ENCODE data around the gene PRAC1.

Gene PRAC1

GRCh38 chr17:48722915-48723422 lies 651 bp upstream of the PRAC1 start, which contains the start of gene PRAC2:
Gene PRAC2, plus strand, starts transcription at chr17:48723185. Its CDS starts 1,226 bp downstream, at chr17:48724411.
- no peak within 1 kb of the TSS for H3K9ac ChIP-seq (ENCODE audit: low read depth, low read length)
- TF ChIP-seq EZH2 (IDR thresholded peaks at IDR 0.05; ENCODE audit: borderline replicate concordance, low read depth, low read length, severe bottlenecking) (no peak), CTCF (IDR thresholded peaks at IDR 0.05; ENCODE audit: borderline replicate concordance, extremely low read depth, low read length, poor library complexity, severe bottlenecking) (no peak)
- no peaks in the 10 kb centered on the region for H3K4me1 ChIP-seq (ENCODE audit: insufficient read depth, low read length)
- H4K20me1 ChIP-seq (ENCODE audit: insufficient read depth, low read length): no peaks in the 10 kb centered on the region
- no peak within 1 kb of the TSS for H2AFZ ChIP-seq (ENCODE audit: low read depth, low read length)
- no peak within 1 kb of the TSS for H3K4me2 ChIP-seq (ENCODE audit: insufficient read depth, low read length)
- no peak for DNase-seq
- no peaks in the 10 kb centered on the region for H3K36me3 ChIP-seq (ENCODE audit: insufficient read depth, low read length)
- H3K4me3 ChIP-seq (ENCODE audit: low read depth in 1 of 2, low read length in 2 of 2): no peak within 1 kb of the TSS
- no peak for ATAC-seq (ENCODE audit: insufficient read depth, low read depth)
- no peaks in the 10 kb centered on the region for H3K79me2 ChIP-seq (ENCODE audit: insufficient read depth, low read length)
- H3K27ac ChIP-seq (ENCODE audit: low read length): no peak within 1 kb of the TSS
- H3K9me3 ChIP-seq (ENCODE audit: insufficient read depth, low read length, severe bottlenecking): no peaks in the 10 kb centered on the region
- H3K27me3 ChIP-seq (ENCODE audit: insufficient read depth, low read length, poor library complexity): peaks cover 22% of the 10 kb centered on the region

GRCh38 chr17:48721009-48721402 lies 1.3 kb downstream of the PRAC1 start:
- Histone ChIP-seq H3K27me3 (ENCODE audit: insufficient read depth, low read length, poor library complexity) (peaks cover 12% of the 10 kb centered on the region), H3K4me3 (ENCODE audit: low read depth in 1 of 2, low read length in 2 of 2) (no peak overlapping the region), H3K4me1 (ENCODE audit: insufficient read depth, low read length) (no peaks in the 10 kb centered on the region), H3K9me3 (ENCODE audit: insufficient read depth, low read length, severe bottlenecking) (no peaks in the 10 kb centered on the region), H2AFZ (ENCODE audit: low read depth, low read length) (no peak overlapping the region), H4K20me1 (ENCODE audit: insufficient read depth, low read length) (no peaks in the 10 kb centered on the region), H3K36me3 (ENCODE audit: insufficient read depth, low read length) (no peaks in the 10 kb centered on the region), H3K9ac (ENCODE audit: low read depth, low read length) (no peak overlapping the region), H3K27ac (ENCODE audit: low read length) (no peak overlapping the region), H3K4me2 (ENCODE audit: insufficient read depth, low read length) (no peak overlapping the region), H3K79me2 (ENCODE audit: insufficient read depth, low read length) (no peaks in the 10 kb centered on the region)
- ATAC-seq (ENCODE audit: insufficient read depth, low read depth): no peak
- TF ChIP-seq EZH2 (IDR thresholded peaks at IDR 0.05; ENCODE audit: borderline replicate concordance, low read depth, low read length, severe bottlenecking) (no peak), CTCF (IDR thresholded peaks at IDR 0.05; ENCODE audit: borderline replicate concordance, extremely low read depth, low read length, poor library complexity, severe bottlenecking) (no peak)
- DNase-seq: no peak

GRCh38 chr17:48720266-48721008 lies 1.9 kb downstream of the PRAC1 start:
- no peak overlapping the region for H3K27ac ChIP-seq (ENCODE audit: low read length)
- DNase-seq (no peak), ATAC-seq (ENCODE audit: insufficient read depth, low read depth) (no peak)
- no peaks in the 10 kb centered on the region for H3K36me3 ChIP-seq (ENCODE audit: insufficient read depth, low read length)
- H2AFZ ChIP-seq (ENCODE audit: low read depth, low read length): no peak overlapping the region
- H3K27me3 ChIP-seq (ENCODE audit: insufficient read depth, low read length, poor library complexity): peaks cover 9% of the 10 kb centered on the region
- H3K4me1 ChIP-seq (ENCODE audit: insufficient read depth, low read length): no peaks in the 10 kb centered on the region
- no peaks in the 10 kb centered on the region for H4K20me1 ChIP-seq (ENCODE audit: insufficient read depth, low read length)
- H3K4me2 ChIP-seq (ENCODE audit: insufficient read depth, low read length): no peak overlapping the region
- TF ChIP-seq CTCF (IDR thresholded peaks at IDR 0.05; ENCODE audit: borderline replicate concordance, extremely low read depth, low read length, poor library complexity, severe bottlenecking) (no peak), EZH2 (IDR thresholded peaks at IDR 0.05; ENCODE audit: borderline replicate concordance, low read depth, low read length, severe bottlenecking) (no peak)
- no peaks in the 10 kb centered on the region for H3K79me2 ChIP-seq (ENCODE audit: insufficient read depth, low read length)
- H3K9me3 ChIP-seq (ENCODE audit: insufficient read depth, low read length, severe bottlenecking): no peaks in the 10 kb centered on the region
- H3K9ac ChIP-seq (ENCODE audit: low read depth, low read length): no peak overlapping the region
- no peak overlapping the region for H3K4me3 ChIP-seq (ENCODE audit: low read depth in 1 of 2, low read length in 2 of 2)
